HepG2 (cell line): ENCODE results near the gene NCAPG. TPM values are rescaled to one million over a fixed set of nuclear protein-coding genes. Genes with fewer than 3 reads are reported as not detected.
A peak's percentile ranks its signal among the peaks of the same experiment; 100 is the strongest.

ENCODE experiments used
- ATAC-seq: fragments of 200-7000 bp; cut with Tn5 transposase; 3 replicates; pipeline ENCODE4 v1.9.1; 2020; ENCODE audit warnings: mild to moderate bottlenecking, moderate library complexity
- BruUV-seq: library from RNA; stranded (reverse); fragments of 400-500 nt; replicated peaks from 2 replicates; lab custom pipeline; 2021; lab: Mats Ljungman, UMichigan
- CTCF ChIA-PET: fragments of 300-600 bp; formaldehyde crosslinking; extraction: SDS; loops from one replicate; lab custom pipeline; 2021; ENCODE audit warnings: low total read pairs, inconsistent platforms, low intra/inter-chr PET ratio; lab: Yijun Ruan, JAX
- POLR2A ChIA-PET: fragments of 350-600 bp; sonication (Branson Sonifier 250); formaldehyde crosslinking; loops from one replicate; lab custom pipeline; 2020; ENCODE audit warnings: antibody characterized with exemption, inconsistent platforms; lab: Yijun Ruan, JAX
- DNase-seq: peaks from one replicate; pipeline ENCODE4 v3.0.0-alpha.2; 2015; ENCODE audit warnings: low spot score
- FAIRE-seq: peaks from 3 replicates; lab custom pipeline; 2011; peaks lifted over from hg19 to GRCh38; lab: Jason Lieb, UNC
- H2AFZ ChIP-seq: one replicate; pipeline ENCODE4 v1.6.1; 2011; ENCODE audit warnings: low read length, inconsistent platforms
- H3K27ac ChIP-seq: fragments of 300-600 bp; 3 replicates; pipeline ENCODE4 v1.8.0; 2011; ENCODE audit warnings: mixed run types, mild to moderate bottlenecking, mixed read lengths, low read length, inconsistent platforms; ENCODE audit not compliant: insufficient read depth; ENCODE audit errors: extremely low read length
- H3K27me3 ChIP-seq, 2 experiments: fragments of 200-600 bp in 1 of 2; 2 replicates in 1 of 2; 3 replicates in 1 of 2; pipeline versions ENCODE4 v1.6.0 to v1.8.0; 2011; ENCODE audit warnings: low read length in 2 of 2, mild to moderate bottlenecking in 2 of 2, moderate library complexity in 2 of 2, inconsistent platforms in 1 of 2; ENCODE audit not compliant: insufficient read depth in 2 of 2, control insufficient read depth in 1 of 2
- H3K36me3 ChIP-seq, 2 experiments: fragments of 200-600 bp in 1 of 2; replicated peaks in 1 of 2; 2 replicates in 1 of 2; 3 replicates in 1 of 2; pipeline versions ENCODE4 v1.5.1 to v1.8.0; 2011; ENCODE audit warnings: low read length in 2 of 2, inconsistent platforms in 1 of 2; ENCODE audit not compliant: insufficient read depth in 2 of 2, control insufficient read depth in 1 of 2
- H3K4me1 ChIP-seq: 2 replicates; pipeline ENCODE4 v1.5.1; 2012; ENCODE audit warnings: low read length, inconsistent platforms; ENCODE audit not compliant: insufficient read depth
- H3K4me2 ChIP-seq: 2 replicates; pipeline ENCODE4 v1.6.0; 2011; ENCODE audit warnings: low read depth, low read length, inconsistent platforms
- H3K4me3 ChIP-seq, 3 experiments: fragments of 200-600 bp in 1 of 3; sonication (generic), shearing (Covaris generic) in 1 of 3; replicated peaks in 1 of 3; 2 replicates each; pipeline ENCODE4 v1.5.1; 2011 to 2016; ENCODE audit warnings: low read length in 3 of 3, inconsistent platforms in 2 of 3, low read depth in 2 of 3, mild to moderate bottlenecking in 2 of 3, control low read depth in 1 of 3, mixed read lengths in 1 of 3; ENCODE audit not compliant: insufficient read depth in 1 of 3
- H3K79me2 ChIP-seq: one replicate; pipeline ENCODE4 v1.6.1; 2011; ENCODE audit warnings: low read length, inconsistent platforms; ENCODE audit not compliant: insufficient read depth
- H3K9ac ChIP-seq: 2 replicates; pipeline ENCODE4 v1.6.0; 2011; ENCODE audit warnings: mild to moderate bottlenecking, low read depth, low read length, inconsistent platforms; ENCODE audit not compliant: insufficient read depth
- H3K9me3 ChIP-seq: 2 replicates; pipeline ENCODE4 v1.5.1; 2012; ENCODE audit warnings: mild to moderate bottlenecking, low read length
- H4K20me1 ChIP-seq: 2 replicates; pipeline ENCODE4 v1.6.0; 2011; ENCODE audit warnings: inconsistent platforms, mild to moderate bottlenecking, low read length, moderate library complexity; ENCODE audit not compliant: insufficient read depth
- AGO2 ChIP-seq: fragments of 200-400 bp; formaldehyde crosslinking; optimal IDR thresholded peaks from 2 replicates; pipeline ENCODE3; 2017; ENCODE audit warnings: mild to moderate bottlenecking, low read depth, low read length, moderate library complexity
- CBX1 ChIP-seq: IDR thresholded peaks from one replicate; pipeline ENCODE4 v1.6.1; 2016; ENCODE audit warnings: antibody characterized with exemption, low read depth
- CREM ChIP-seq, 2 experiments: sonication (generic) in 1 of 2; formaldehyde crosslinking in 1 of 2; IDR thresholded peaks; 2 replicates each; pipeline versions ENCODE4 v1.4.0 to v1.6.1; 2016 to 2020; ENCODE audit warnings: antibody characterized with exemption in 1 of 2, mild to moderate bottlenecking in 1 of 2, missing genetic modification reagents in 1 of 2
- DMAP1 ChIP-seq: IDR thresholded peaks from 2 replicates; pipeline ENCODE4 v1.6.1; 2016
- HES4 ChIP-seq: sonication (generic); formaldehyde crosslinking; IDR thresholded peaks from 2 replicates; pipeline ENCODE4 v1.9.0; 2021; ENCODE audit warnings: mild to moderate bottlenecking, missing genetic modification reagents, borderline replicate concordance
- MAZ ChIP-seq, 2 experiments: sonication (generic) in 1 of 2; formaldehyde crosslinking in 1 of 2; IDR thresholded peaks; 2 replicates each; pipeline versions ENCODE4 v1.5.0 to v1.6.1; 2012 to 2020; ENCODE audit warnings: low read depth in 2 of 2, mild to moderate bottlenecking in 2 of 2, borderline replicate concordance in 1 of 2, improper control_type of control experiment in 1 of 2, low read length in 1 of 2, missing genetic modification reagents in 1 of 2, moderate library complexity in 1 of 2
- MTA3 ChIP-seq: sonication (generic); formaldehyde crosslinking; IDR thresholded peaks from 2 replicates; pipeline ENCODE4 v1.4.0; 2020; ENCODE audit warnings: missing genetic modification reagents
- NFYB ChIP-seq: sonication (generic); formaldehyde crosslinking; IDR thresholded peaks from 2 replicates; pipeline ENCODE4 v1.4.0; 2020; ENCODE audit warnings: missing genetic modification reagents
- NFYC ChIP-seq: IDR thresholded peaks from 2 replicates; pipeline ENCODE4 v1.6.1; 2016; ENCODE audit warnings: missing genetic modification reagents, missing compliant biosample characterization
- PHB2 ChIP-seq: fragments of 450-650 bp; IDR thresholded peaks from 2 replicates; pipeline ENCODE4 v1.6.1; 2018; ENCODE audit not compliant: partially characterized antibody
- SOX5 ChIP-seq: IDR thresholded peaks from 2 replicates; pipeline ENCODE4 v1.6.1; 2016; ENCODE audit warnings: borderline replicate concordance
- ZNF282 ChIP-seq: fragments of 450-650 bp; IDR thresholded peaks from 2 replicates; pipeline ENCODE4 v1.6.1; 2018; ENCODE audit not compliant: partially characterized antibody
- WGBS: methylation state at CpG from one replicate; pipeline ENCODE4 v1.1.6; 2017; ENCODE audit warnings: low lambda C conversion rate; 5-methylcytosine and 5-hydroxymethylcytosine counted together
- in situ Hi-C: cut with HindIII; loops from 2 replicates; pipeline ENCODE4 v1.10.0; 2017; ENCODE audit warnings: low pct_unique_long_range_greater_than_20kb; ENCODE audit not compliant: extremely low pct_ligation_motif_present
- intact Hi-C: fragments of 100-400 bp; cut with micrococcal nuclease; formaldehyde crosslinking; loops from one replicate; pipeline ENCODE4 v1.10.0; 2022; ENCODE audit not compliant: unreplicated experiment
- polyA plus RNA-seq, 8 experiments: library from polyadenylated mRNA; depleted of rRNA in 3 of 8; stranded (reverse) in 7 of 8; unstranded in 1 of 8; fragments of >200 nt; fragmentation: Illumina TruSeq in 4 of 8; extraction: Trizol in 4 of 8; gene quantifications; 2 replicates each; pipeline versions ENCODE4 v1.2.1 to v1.2.3, GENCODE V29; 2011 to 2016; ENCODE audit warnings: low read depth in 4 of 8, missing spikeins in 1 of 8, mixed read lengths in 1 of 8; ENCODE audit not compliant: insufficient read depth in 1 of 8
- total RNA-seq, 5 experiments: library from RNA; depleted of rRNA; stranded (reverse); fragments of >200 nt; fragmentation: Illumina TruSeq; extraction: Trizol; gene quantifications; 2 replicates each; pipeline ENCODE4 v1.2.3, GENCODE V29; 2016; ENCODE audit warnings: low read depth in 1 of 5
- TF ChIP-seq, protein P1 (sequence below): sonication (generic); formaldehyde crosslinking; IDR thresholded peaks from 2 replicates; pipeline ENCODE4 v1.4.0; 2020; ENCODE audit warnings: mild to moderate bottlenecking, missing genetic modification reagents
- TF ChIP-seq, protein P2 (sequence below): sonication (generic); formaldehyde crosslinking; IDR thresholded peaks from 2 replicates; pipeline ENCODE4 v1.8.0; 2022; ENCODE audit warnings: missing genetic modification reagents, low read depth, mild to moderate bottlenecking, borderline replicate concordance

Gene NCAPG
- total and polyA plus RNA-seq, 2 of the 13 experiments (the other 11 are each of a cell fraction or from before 2014, with no cell fraction given) = 14.8 to 61.9 TPM

DNA sequence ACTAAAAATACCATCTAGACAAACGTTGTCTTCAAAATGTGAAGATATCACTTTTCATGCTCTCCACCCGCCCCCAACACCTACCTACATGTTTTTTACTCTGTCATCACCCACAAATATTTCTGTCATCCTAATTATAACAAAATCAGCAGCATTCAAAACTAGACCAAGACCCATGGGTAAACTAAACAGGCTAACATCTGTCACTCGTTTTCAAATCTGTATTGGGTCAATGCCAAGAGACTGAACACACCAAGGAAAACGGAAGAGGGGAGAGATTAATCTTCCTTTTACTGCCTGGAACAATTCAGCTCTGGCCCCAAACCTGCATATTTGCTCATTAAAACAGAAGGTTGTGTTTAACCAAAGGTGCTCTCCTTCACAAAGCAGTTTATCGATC lies 46.8 kb upstream of the NCAPG start (continued):
- TF ChIP-seq, protein P1, sequence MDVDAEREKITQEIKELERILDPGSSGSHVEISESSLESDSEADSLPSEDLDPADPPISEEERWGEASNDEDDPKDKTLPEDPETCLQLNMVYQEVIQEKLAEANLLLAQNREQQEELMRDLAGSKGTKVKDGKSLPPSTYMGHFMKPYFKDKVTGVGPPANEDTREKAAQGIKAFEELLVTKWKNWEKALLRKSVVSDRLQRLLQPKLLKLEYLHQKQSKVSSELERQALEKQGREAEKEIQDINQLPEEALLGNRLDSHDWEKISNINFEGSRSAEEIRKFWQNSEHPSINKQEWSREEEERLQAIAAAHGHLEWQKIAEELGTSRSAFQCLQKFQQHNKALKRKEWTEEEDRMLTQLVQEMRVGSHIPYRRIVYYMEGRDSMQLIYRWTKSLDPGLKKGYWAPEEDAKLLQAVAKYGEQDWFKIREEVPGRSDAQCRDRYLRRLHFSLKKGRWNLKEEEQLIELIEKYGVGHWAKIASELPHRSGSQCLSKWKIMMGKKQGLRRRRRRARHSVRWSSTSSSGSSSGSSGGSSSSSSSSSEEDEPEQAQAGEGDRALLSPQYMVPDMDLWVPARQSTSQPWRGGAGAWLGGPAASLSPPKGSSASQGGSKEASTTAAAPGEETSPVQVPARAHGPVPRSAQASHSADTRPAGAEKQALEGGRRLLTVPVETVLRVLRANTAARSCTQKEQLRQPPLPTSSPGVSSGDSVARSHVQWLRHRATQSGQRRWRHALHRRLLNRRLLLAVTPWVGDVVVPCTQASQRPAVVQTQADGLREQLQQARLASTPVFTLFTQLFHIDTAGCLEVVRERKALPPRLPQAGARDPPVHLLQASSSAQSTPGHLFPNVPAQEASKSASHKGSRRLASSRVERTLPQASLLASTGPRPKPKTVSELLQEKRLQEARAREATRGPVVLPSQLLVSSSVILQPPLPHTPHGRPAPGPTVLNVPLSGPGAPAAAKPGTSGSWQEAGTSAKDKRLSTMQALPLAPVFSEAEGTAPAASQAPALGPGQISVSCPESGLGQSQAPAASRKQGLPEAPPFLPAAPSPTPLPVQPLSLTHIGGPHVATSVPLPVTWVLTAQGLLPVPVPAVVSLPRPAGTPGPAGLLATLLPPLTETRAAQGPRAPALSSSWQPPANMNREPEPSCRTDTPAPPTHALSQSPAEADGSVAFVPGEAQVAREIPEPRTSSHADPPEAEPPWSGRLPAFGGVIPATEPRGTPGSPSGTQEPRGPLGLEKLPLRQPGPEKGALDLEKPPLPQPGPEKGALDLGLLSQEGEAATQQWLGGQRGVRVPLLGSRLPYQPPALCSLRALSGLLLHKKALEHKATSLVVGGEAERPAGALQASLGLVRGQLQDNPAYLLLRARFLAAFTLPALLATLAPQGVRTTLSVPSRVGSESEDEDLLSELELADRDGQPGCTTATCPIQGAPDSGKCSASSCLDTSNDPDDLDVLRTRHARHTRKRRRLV (CRISPR knock-in tag) = no peak
- TF ChIP-seq, all 625 proteins: peak for 0

DNA sequence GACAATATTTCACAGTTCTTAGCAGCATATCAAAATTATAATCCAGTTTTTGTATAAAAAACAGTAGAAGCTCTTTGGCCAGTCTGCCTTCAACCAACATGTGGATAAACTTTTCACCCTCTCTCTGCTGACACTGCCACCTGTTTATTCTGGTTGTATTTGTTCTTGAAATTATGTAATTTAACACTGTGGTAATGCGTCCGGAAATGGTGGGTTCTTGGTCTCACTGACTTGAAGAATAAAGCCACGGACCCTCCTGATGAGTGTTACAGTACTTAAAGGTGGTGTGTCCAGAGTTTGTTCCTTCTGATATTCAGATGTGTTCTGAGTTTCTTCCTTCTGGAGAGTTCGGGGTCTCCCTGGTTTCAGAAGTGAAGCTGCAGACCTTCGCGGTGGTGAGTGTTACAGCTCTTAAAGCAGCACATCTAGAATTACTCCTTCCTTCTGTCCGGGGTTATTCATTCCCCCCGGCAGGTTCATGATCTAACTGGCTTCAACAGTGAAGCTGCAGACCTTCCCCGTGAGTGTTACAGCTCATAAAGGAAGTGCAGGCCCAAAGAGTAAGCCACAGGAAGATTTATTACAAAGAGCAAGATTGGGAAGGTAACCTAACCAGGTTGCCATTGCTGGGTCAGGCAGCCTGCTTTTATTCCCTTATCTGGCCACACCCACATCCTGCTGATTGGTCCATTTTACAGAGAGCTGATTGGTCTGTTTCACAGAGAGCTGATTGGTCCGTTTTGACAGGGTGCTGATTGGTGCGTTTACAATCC lies 45.1 kb upstream of the NCAPG start:
- Histone ChIP-seq H3K4me2 (no peak overlapping the region), H3K9me3 (no peaks in the 10 kb centered on the region), H3K36me3 (no peaks in the 10 kb centered on the region), H4K20me1 (no peaks in the 10 kb centered on the region), H3K4me3 (no peak overlapping the region), H2AFZ (no peak overlapping the region), H3K27ac (no peak overlapping the region), H3K9ac (no peak overlapping the region), H3K27me3 (peaks cover 0 to 1% of the 10 kb centered on the region in 2 experiments; a peak in 2 of 5 replicates), H3K79me2 (no peaks in the 10 kb centered on the region), H3K4me1 (peaks cover 3% of the 10 kb centered on the region; the same call in 1 of the 2 replicates)
- TF ChIP-seq DMAP1 (CRISPR knock-in tag) (no peak), PHB2 (no peak), MTA3 (CRISPR knock-in tag) (no peak), MAZ (IDR thresholded peaks at IDR 0.05; ENCODE audit: borderline replicate concordance, low read depth, low read length) (no peak), MAZ (CRISPR knock-in tag; IDR thresholded peaks at IDR 0.05; ENCODE audit: low read depth) (no peak), CBX1 (no peak), NFYB (CRISPR knock-in tag) (peak; percentile 57), SOX5 (CRISPR knock-in tag) (no peak), NFYC (CRISPR knock-in tag) (peak; percentile 14; the same call in 1 of the 2 replicates), CREM (IDR thresholded peaks at IDR 0.05) (no peak), CREM (CRISPR knock-in tag; IDR thresholded peaks at IDR 0.05) (no peak), AGO2 (no peak), ZNF282 (no peak), HES4 (CRISPR knock-in tag) (no peak)
- TF ChIP-seq, protein P2, sequence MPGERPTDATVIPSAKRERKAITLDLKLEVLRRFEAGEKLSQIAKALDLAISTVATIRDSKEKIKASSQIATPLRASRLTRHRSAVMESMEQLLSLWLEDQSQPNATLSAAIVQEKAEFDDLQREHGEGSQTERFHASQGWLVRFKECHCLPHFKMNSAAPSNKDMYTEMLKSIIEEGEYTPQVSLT (CRISPR knock-in tag) = no peak
- FAIRE-seq (no peak), DNase-seq (no peak), ATAC-seq (no peak)
- POLR2A ChIA-PET = no interaction called here
- in situ Hi-C loops = no loop called here
- intact Hi-C loops = no loop called here
- no TSS peak for BruUV-seq
- CTCF ChIA-PET = no interaction called here
- WGBS = 34% methylated on average over 10 of the region's 11 CpGs
